Keratinocyte (primary cell): ENCODE measurements around the gene CERS4. TPM values are rescaled to one million over a fixed set of nuclear protein-coding genes. Genes with fewer than 3 reads are reported as not detected.

ENCODE experiments used
- DNase-seq: peaks from one replicate; pipeline ENCODE4 v3.0.0-alpha.2; 2011; ENCODE audit warnings: low read depth, missing footprints, low spot score
- FAIRE-seq: peaks from 2 replicates; lab custom pipeline; 2011; peaks lifted over from hg19 to GRCh38; lab: Jason Lieb, UNC
- H2AFZ ChIP-seq: 2 replicates; pipeline ENCODE4 v1.6.0; 2012; ENCODE audit warnings: low read length, control low read depth, inconsistent platforms; ENCODE audit not compliant: control insufficient read depth
- H3K27ac ChIP-seq: 2 replicates; pipeline ENCODE4 v1.5.1; 2011; ENCODE audit warnings: low read length; ENCODE audit not compliant: control insufficient read depth, insufficient read depth
- H3K27me3 ChIP-seq: 3 replicates; pipeline ENCODE4 v1.6.0; 2011; ENCODE audit warnings: low read length; ENCODE audit not compliant: control insufficient read depth, insufficient read depth; ENCODE audit errors: extremely low read depth
- H3K36me3 ChIP-seq, 2 experiments: 2 replicates in 1 of 2; 3 replicates in 1 of 2; pipeline ENCODE4 v1.5.1; 2011; ENCODE audit warnings: low read length in 2 of 2, mild to moderate bottlenecking in 1 of 2; ENCODE audit not compliant: control insufficient read depth in 2 of 2, insufficient read depth in 2 of 2; ENCODE audit errors: extremely low read depth in 1 of 2
- H3K4me1 ChIP-seq: 3 replicates; pipeline ENCODE4 v1.5.1; 2011; ENCODE audit warnings: low read length; ENCODE audit not compliant: control insufficient read depth, insufficient read depth; ENCODE audit errors: extremely low read depth
- H3K4me2 ChIP-seq: 3 replicates; pipeline ENCODE4 v1.6.0; 2011; ENCODE audit warnings: low read depth, low read length; ENCODE audit not compliant: control insufficient read depth, insufficient read depth; ENCODE audit errors: extremely low read depth
- H3K4me3 ChIP-seq, 3 experiments: fragments of 200-600 bp in 1 of 3; sonication (generic) in 1 of 3; 2 replicates in 2 of 3; 3 replicates in 1 of 3; pipeline ENCODE4 v1.5.1; 2011 to 2016; ENCODE audit warnings: low read length in 3 of 3, mild to moderate bottlenecking in 3 of 3, control low read depth in 2 of 3, inconsistent platforms in 1 of 3, low read depth in 1 of 3, mixed read lengths in 1 of 3, mixed run types in 1 of 3, moderate library complexity in 1 of 3; ENCODE audit not compliant: control insufficient read depth in 2 of 3, insufficient read depth in 2 of 3; ENCODE audit errors: extremely low read depth in 1 of 3
- H3K79me2 ChIP-seq: 2 replicates; pipeline ENCODE4 v1.6.0; 2012; ENCODE audit warnings: low read length; ENCODE audit not compliant: control insufficient read depth, insufficient read depth
- H3K9ac ChIP-seq: 3 replicates; pipeline ENCODE4 v1.6.0; 2011; ENCODE audit warnings: low read length; ENCODE audit not compliant: control insufficient read depth, insufficient read depth; ENCODE audit errors: extremely low read depth
- H3K9me1 ChIP-seq: 3 replicates; pipeline ENCODE4 v1.6.0; 2011; ENCODE audit warnings: low read length; ENCODE audit not compliant: control insufficient read depth, insufficient read depth; ENCODE audit errors: extremely low read depth
- H3K9me3 ChIP-seq: 2 replicates; pipeline ENCODE4 v1.5.1; 2012; ENCODE audit warnings: low read depth, low read length; ENCODE audit not compliant: control insufficient read depth
- H4K20me1 ChIP-seq: 3 replicates; pipeline ENCODE4 v1.6.0; 2011; ENCODE audit warnings: low read length; ENCODE audit not compliant: control insufficient read depth, insufficient read depth; ENCODE audit errors: extremely low read depth
- CTCF ChIP-seq, 3 experiments: IDR thresholded peaks in 1 of 3; conservative IDR thresholded peaks in 1 of 3; optimal IDR thresholded peaks in 1 of 3; 2 replicates in 2 of 3; 3 replicates in 1 of 3; pipeline versions ENCODE3 to v1.5.1; 2011; ENCODE audit warnings: low read length in 3 of 3, mild to moderate bottlenecking in 3 of 3, moderate library complexity in 2 of 3, control low read depth in 1 of 3, inconsistent platforms in 1 of 3; ENCODE audit not compliant: insufficient read depth in 2 of 3; ENCODE audit errors: extremely low read depth in 1 of 3
- EZH2 ChIP-seq: IDR thresholded peaks from one replicate; pipeline ENCODE4 v1.6.1; 2012; ENCODE audit warnings: inconsistent platforms, mild to moderate bottlenecking, low read length, moderate library complexity
- dilution Hi-C: fragments of 300-500 bp; cut with MboI; formaldehyde crosslinking; loops from one replicate; pipeline ENCODE4 v1.7.0; 2020; ENCODE audit warnings: low sequenced_read_pairs; ENCODE audit not compliant: extremely low pct_ligation_motif_present
- polyA plus RNA-seq, 5 experiments: library from polyadenylated mRNA; depleted of rRNA in 3 of 5; stranded (reverse) in 3 of 5; stranded (forward) in 1 of 5; unstranded in 1 of 5; fragments of >200 nt; gene quantifications; 1 replicate in 1 of 5; 2 replicates in 3 of 5; 3 replicates in 1 of 5; pipeline versions ENCODE4 v1.2.1 to v1.2.3, GENCODE V29; 2011 to 2012; ENCODE audit warnings: missing spikeins in 2 of 5, low read depth in 1 of 5, low replicate concordance in 1 of 5

Gene CERS4
- polyA plus RNA-seq, 1 donor (not counting 4 experiments of a cell fraction or from before 2014, with no cell fraction given): 19.8 TPM

- DNase-seq: no peak
- H3K27ac ChIP-seq: no peak overlapping the region
- no peaks in the 10 kb centered on the region for H4K20me1 ChIP-seq
- no peak overlapping the region for H3K9ac ChIP-seq
- no peaks in the 10 kb centered on the region for H3K79me2 ChIP-seq
- dilution Hi-C loops: no loop called here
- no peak for FAIRE-seq
- no peak overlapping the region for H3K4me2 ChIP-seq
- H3K27me3 ChIP-seq: no peaks in the 10 kb centered on the region
- TF ChIP-seq CTCF (optimal IDR thresholded peaks at IDR 0.05 in 1 of 3, IDR thresholded peaks at IDR 0.05 in 1 of 3, conservative IDR thresholded peaks at IDR 0.05 in 1 of 3; ENCODE audit: extremely low read depth in 1 of 3, insufficient read depth in 2 of 3, low read length in 3 of 3) (no peak), EZH2 (no peak)
- no peaks in the 10 kb centered on the region for H3K9me1 ChIP-seq
- no peak overlapping the region for H3K4me3 ChIP-seq
- H3K4me1 ChIP-seq: peaks cover under 1% of the 10 kb centered on the region
- H3K36me3 ChIP-seq: no peaks in the 10 kb centered on the region
- H3K9me3 ChIP-seq: no peaks in the 10 kb centered on the region
- no peak overlapping the region for H2AFZ ChIP-seq
These were observed 29.2 kb upstream of the CERS4 start for GRCh38 chr19:8180018-8180417.

GRCh38 chr19:8184274-8184673 is 24.9 kb upstream of the CERS4 start:
- no peak for DNase-seq
- no peaks in the 10 kb centered on the region for H3K9me3 ChIP-seq
- no peaks in the 10 kb centered on the region for H3K9me1 ChIP-seq
- TF ChIP-seq CTCF (optimal IDR thresholded peaks at IDR 0.05 in 1 of 3, IDR thresholded peaks at IDR 0.05 in 1 of 3, conservative IDR thresholded peaks at IDR 0.05 in 1 of 3; ENCODE audit: extremely low read depth in 1 of 3, insufficient read depth in 2 of 3, low read length in 3 of 3) (no peak), EZH2 (no peak)
- no peak overlapping the region for H3K27ac ChIP-seq
- H4K20me1 ChIP-seq: no peaks in the 10 kb centered on the region
- H3K4me3 ChIP-seq: no peak overlapping the region
- H3K4me2 ChIP-seq: no peak overlapping the region
- no peak overlapping the region for H3K9ac ChIP-seq
- H3K79me2 ChIP-seq: no peaks in the 10 kb centered on the region
- no peaks in the 10 kb centered on the region for H3K4me1 ChIP-seq
- no peaks in the 10 kb centered on the region for H3K36me3 ChIP-seq
- H3K27me3 ChIP-seq: no peaks in the 10 kb centered on the region
- no peak for FAIRE-seq
- no peak overlapping the region for H2AFZ ChIP-seq
- dilution Hi-C loops: no loop called here
